ENCODE measurements around the gene FN3KRP.
A peak's percentile ranks its signal among the peaks of the same experiment; 100 is the strongest.

Gene FN3KRP

GRCh38 chr17:82698974-82699442, 17.5 kb upstream of the FN3KRP start:
- DNase-seq (ENCODE audit: low read depth) = no peak
- peak overlapping the region; percentile 58 for H3K4me3 ChIP-seq (ENCODE audit: low read depth, low read length)
- in situ Hi-C loops (cut with HindIII; ENCODE audit: low sequenced_read_pairs) = no loop called here
- no peak for TF ChIP-seq CTCF (IDR thresholded peaks at IDR 0.05; ENCODE audit: low read depth, low read length, missing control alignments)

GRCh38 chr17:82699551-82699950, 17.0 kb upstream of the FN3KRP start:
- no peak for DNase-seq (ENCODE audit: low read depth)
- no peak for TF ChIP-seq CTCF (IDR thresholded peaks at IDR 0.05; ENCODE audit: low read depth, low read length, missing control alignments)
- in situ Hi-C loops (cut with HindIII; ENCODE audit: low sequenced_read_pairs) = no loop called here
- peak overlapping the region; percentile 58 for H3K4me3 ChIP-seq (ENCODE audit: low read depth, low read length)

- in situ Hi-C loops (cut with HindIII; ENCODE audit: low sequenced_read_pairs) = no loop called here
- no peak for DNase-seq (ENCODE audit: low read depth)
- no peak for TF ChIP-seq CTCF (IDR thresholded peaks at IDR 0.05; ENCODE audit: low read depth, low read length, missing control alignments)
- H3K4me3 ChIP-seq (ENCODE audit: low read depth, low read length) = no peak overlapping the region
Measured at GRCh38 chr17:82702231-82702927, 14.1 kb upstream of the FN3KRP start.

GRCh38 chr17:82703036-82703745, 13.3 kb upstream of the FN3KRP start:
- DNase-seq (ENCODE audit: low read depth) = no peak
- no peak overlapping the region for H3K4me3 ChIP-seq (ENCODE audit: low read depth, low read length)
- no peak for TF ChIP-seq CTCF (IDR thresholded peaks at IDR 0.05; ENCODE audit: low read depth, low read length, missing control alignments)
- in situ Hi-C loops (cut with HindIII; ENCODE audit: low sequenced_read_pairs) = no loop called here

- no peak for DNase-seq (ENCODE audit: low read depth)
- no peak overlapping the region for H3K4me3 ChIP-seq (ENCODE audit: low read depth, low read length)
- TF ChIP-seq CTCF (IDR thresholded peaks at IDR 0.05; ENCODE audit: low read depth, low read length, missing control alignments) = no peak
- in situ Hi-C loops (cut with HindIII; ENCODE audit: low sequenced_read_pairs) = no loop called here
Measured at GRCh38 chr17:82703935-82704865, 12.3 kb upstream of the FN3KRP start.

GRCh38 chr17:82704886-82705285, 11.6 kb upstream of the FN3KRP start:
- no peak for DNase-seq (ENCODE audit: low read depth)
- in situ Hi-C loops (cut with HindIII; ENCODE audit: low sequenced_read_pairs) = no loop called here
- H3K4me3 ChIP-seq (ENCODE audit: low read depth, low read length) = no peak overlapping the region
- no peak for TF ChIP-seq CTCF (IDR thresholded peaks at IDR 0.05; ENCODE audit: low read depth, low read length, missing control alignments)
